Brain microvascular endothelial cell (primary cell): ENCODE results near the gene RCOR1.
"Not testable (repeated sequence)": the region's sequence is repeated elsewhere in the genome, so short reads cannot be mapped to it uniquely, and the experiment has no call there.

Experiments
- DNase-seq: peaks from one replicate; pipeline ENCODE4 v3.0.0-alpha.2; 2020
- H3K27ac ChIP-seq: fragments of 250-450 bp; sonication (Bioruptor Pico); 2 replicates; pipeline ENCODE4 v1.5.1; 2020; ENCODE audit warnings: mild to moderate bottlenecking, moderate library complexity
- H3K27me3 ChIP-seq: fragments of 250-450 bp; sonication (Bioruptor Pico); replicated peaks from 2 replicates; pipeline ENCODE4 v1.5.1; 2020; ENCODE audit warnings: mild to moderate bottlenecking
- H3K36me3 ChIP-seq: fragments of 250-450 bp; sonication (Bioruptor Pico); replicated peaks from 2 replicates; pipeline ENCODE4 v1.5.1; 2020; ENCODE audit warnings: mild to moderate bottlenecking
- H3K4me3 ChIP-seq: 2 replicates; pipeline ENCODE4 v1.5.1; 2011; ENCODE audit warnings: low read depth, mild to moderate bottlenecking, control low read depth, low read length, moderate library complexity
- CTCF ChIP-seq: IDR thresholded peaks from 2 replicates; pipeline ENCODE4 v1.5.1; 2011; ENCODE audit warnings: low read depth, mild to moderate bottlenecking, moderate library complexity, low read length, control low read depth, inconsistent platforms; ENCODE audit errors: missing control alignments
- in situ Hi-C: cut with HindIII; loops from 2 replicates; pipeline ENCODE4 v1.10.0; 2017; ENCODE audit warnings: low sequenced_read_pairs, low pct_ligation_motif_present

RCOR1 gene

GRCh38 chr14:102571043-102571442, 21.4 kb upstream of the RCOR1 start:
- DNase-seq = no peak

GRCh38 chr14:102571478-102572042, 20.9 kb upstream of the RCOR1 start:
- in situ Hi-C loops = no loop called here
- Histone ChIP-seq H3K27ac (no peak overlapping the region), H3K4me3 (no peak overlapping the region), H3K36me3 (no peaks in the 10 kb centered on the region), H3K27me3 (no peaks in the 10 kb centered on the region)
- TF ChIP-seq CTCF = no peak
- DNase-seq = no peak

More at GRCh38 chr14:102571043-102571442, 21.4 kb upstream of the RCOR1 start:
- no peak for TF ChIP-seq CTCF
- in situ Hi-C loops = no loop called here
- no peaks in the 10 kb centered on the region for H3K27me3 ChIP-seq
- no peaks in the 10 kb centered on the region for H3K36me3 ChIP-seq
- H3K4me3 ChIP-seq = no peak overlapping the region
- no peak overlapping the region for H3K27ac ChIP-seq

- H3K27me3 ChIP-seq, H3K36me3 ChIP-seq, DNase-seq, H3K27ac ChIP-seq, H3K4me3 ChIP-seq, in situ Hi-C loops: not testable (repeated sequence)
These were observed 19.3 kb upstream of the RCOR1 start for GRCh38 chr14:102573161-102573560.

- Histone ChIP-seq H3K4me3 (no peak overlapping the region), H3K27ac (no peak overlapping the region), H3K36me3 (no peaks in the 10 kb centered on the region), H3K27me3 (no peaks in the 10 kb centered on the region)
- no peak for DNase-seq
- in situ Hi-C loops = no loop called here
- no peak for TF ChIP-seq CTCF
These were observed 18.8 kb upstream of the RCOR1 start for GRCh38 chr14:102573591-102574046.

GRCh38 chr14:102574281-102575159, 17.9 kb upstream of the RCOR1 start:
- H3K27me3 ChIP-seq = no peaks in the 10 kb centered on the region
- no peak overlapping the region for H3K27ac ChIP-seq
- no peak for TF ChIP-seq CTCF
- in situ Hi-C loops = no loop called here
- no peak for DNase-seq
- no peaks in the 10 kb centered on the region for H3K36me3 ChIP-seq
- no peak overlapping the region for H3K4me3 ChIP-seq

- TF ChIP-seq CTCF = no peak
- no peak overlapping the region for H3K27ac ChIP-seq
- no peaks in the 10 kb centered on the region for H3K36me3 ChIP-seq
- H3K27me3 ChIP-seq = no peaks in the 10 kb centered on the region
- DNase-seq = no peak
- in situ Hi-C loops = no loop called here
- H3K4me3 ChIP-seq = no peak overlapping the region
These were observed 17.1 kb upstream of the RCOR1 start for GRCh38 chr14:102575160-102575845.

GRCh38 chr14:102575846-102576428, 16.5 kb upstream of the RCOR1 start:
- H3K4me3 ChIP-seq, H3K36me3 ChIP-seq, H3K27me3 ChIP-seq, H3K27ac ChIP-seq, in situ Hi-C loops, DNase-seq: not testable (repeated sequence)
